Fibroblast of lung (primary cell): ENCODE results near the gene ITGBL1. TPM values are rescaled to one million over a fixed set of nuclear protein-coding genes. Genes with fewer than 3 reads are reported as not detected.

Experiments
- DNase-seq, 2 donors: peaks; one replicate each; pipeline versions ENCODE4 v3.0.0 to v3.0.0-alpha.2; 2010; ENCODE audit warnings: low read depth in 2 of 2
- H2AFZ ChIP-seq: 2 replicates; pipeline ENCODE4 v1.5.1; 2012; ENCODE audit warnings: low read length, control low read depth, inconsistent platforms
- H3K27ac ChIP-seq: 2 replicates; pipeline ENCODE4 v1.5.1; 2011; ENCODE audit warnings: low read length, control low read depth; ENCODE audit not compliant: insufficient read depth
- H3K27me3 ChIP-seq: 2 replicates; pipeline ENCODE4 v1.5.1; 2011; ENCODE audit warnings: mild to moderate bottlenecking, low read length; ENCODE audit not compliant: control insufficient read depth, insufficient read depth
- H3K36me3 ChIP-seq: 2 replicates; pipeline ENCODE4 v1.5.1; 2011; ENCODE audit warnings: low read length; ENCODE audit not compliant: control insufficient read depth, insufficient read depth
- H3K4me1 ChIP-seq: 2 replicates; pipeline ENCODE4 v1.5.1; 2011; ENCODE audit warnings: low read length; ENCODE audit not compliant: control insufficient read depth, insufficient read depth; ENCODE audit errors: extremely low read depth
- H3K4me2 ChIP-seq: 2 replicates; pipeline ENCODE4 v1.5.1; 2011; ENCODE audit warnings: low read length, control low read depth; ENCODE audit not compliant: insufficient read depth; ENCODE audit errors: extremely low read depth
- H3K4me3 ChIP-seq, 4 experiments: fragments of 200-600 bp in 1 of 4; sonication (generic) in 1 of 4; replicated peaks in 1 of 4; 2 replicates each; pipeline ENCODE4 v1.5.1; 2011 to 2016; ENCODE audit warnings: low read length in 4 of 4, low read depth in 3 of 4, mild to moderate bottlenecking in 3 of 4, control low read depth in 2 of 4, inconsistent platforms in 1 of 4, mixed read lengths in 1 of 4; ENCODE audit not compliant: insufficient read depth in 1 of 4; ENCODE audit errors: control extremely low read depth in 1 of 4
- H3K79me2 ChIP-seq: 2 replicates; pipeline ENCODE4 v1.5.1; 2012; ENCODE audit warnings: mild to moderate bottlenecking, low read length, inconsistent platforms; ENCODE audit not compliant: control insufficient read depth, insufficient read depth
- H3K9ac ChIP-seq: 2 replicates; pipeline ENCODE4 v1.5.1; 2011; ENCODE audit warnings: mild to moderate bottlenecking, low read length, control low read depth; ENCODE audit not compliant: insufficient read depth
- H3K9me3 ChIP-seq: 2 replicates; pipeline ENCODE4 v1.5.1; 2012; ENCODE audit warnings: low read depth, low read length; ENCODE audit not compliant: control insufficient read depth, insufficient read depth
- H4K20me1 ChIP-seq: 2 replicates; pipeline ENCODE4 v1.5.1; 2011; ENCODE audit warnings: low read length; ENCODE audit not compliant: control insufficient read depth, insufficient read depth; ENCODE audit errors: extremely low read depth
- EZH2 ChIP-seq: IDR thresholded peaks from 2 replicates; pipeline ENCODE4 v1.5.1; 2012; ENCODE audit warnings: low read length, control low read depth, mild to moderate bottlenecking; ENCODE audit errors: missing control alignments
- polyA plus RNA-seq, 2 donors: library from polyadenylated mRNA; depleted of rRNA in 1 of 2; stranded (reverse) in 1 of 2; unstranded in 1 of 2; fragments of >200 nt; gene quantifications; 2 replicates each; pipeline ENCODE4 v1.2.1, GENCODE V29; 2011 to 2012; ENCODE audit warnings: missing spikeins in 1 of 2
- total RNA-seq: library from RNA; depleted of rRNA; stranded (reverse); fragments of >200 nt; gene quantifications from 2 replicates; pipeline ENCODE4 v1.2.1, GENCODE V29; 2014
- TF ChIP-seq, protein P1 (sequence below), 2 donors: IDR thresholded peaks in 1 of 2; conservative IDR thresholded peaks in 1 of 2; 1 replicate in 1 of 2; 2 replicates in 1 of 2; pipeline ENCODE4 v1.5.1; 2011 to 2012; ENCODE audit warnings: low read length in 2 of 2, control low read depth in 1 of 2, inconsistent platforms in 1 of 2, low read depth in 1 of 2, mild to moderate bottlenecking in 1 of 2

ITGBL1 gene
- total and polyA plus RNA-seq, 2 donors (not counting 1 experiment from before 2014, with no cell fraction given): 45.1 to 87.4 TPM

DNA sequence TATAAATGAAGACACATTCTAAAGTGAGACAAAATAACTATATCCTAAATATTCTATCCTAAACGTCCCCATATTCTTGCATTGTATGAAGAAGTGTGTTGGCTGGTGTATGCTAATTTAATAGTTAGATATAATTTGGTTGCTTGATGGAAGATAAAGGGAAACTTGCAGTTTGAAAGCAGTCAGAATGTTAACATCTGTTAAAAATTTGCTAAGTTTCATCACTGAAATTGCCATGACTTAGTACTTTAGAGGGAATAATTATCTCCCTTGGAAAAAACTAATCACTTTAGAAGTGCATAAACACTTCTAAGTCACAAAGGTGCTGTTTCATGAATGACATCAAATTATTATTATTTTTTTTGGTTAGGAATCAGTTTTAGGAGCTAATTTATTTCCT, 61.6 kb downstream of the ITGBL1 start:
- Histone ChIP-seq H4K20me1 (no peaks in the 10 kb centered on the region), H3K27ac (no peak overlapping the region), H3K4me3 (no peak overlapping the region), H3K9me3 (no peaks in the 10 kb centered on the region), H3K79me2 (peaks cover 4% of the 10 kb centered on the region), H2AFZ (no peak overlapping the region), H3K27me3 (no peaks in the 10 kb centered on the region), H3K9ac (no peak overlapping the region), H3K4me1 (no peaks in the 10 kb centered on the region), H3K4me2 (no peak overlapping the region), H3K36me3 (no peaks in the 10 kb centered on the region)
- no peak for TF ChIP-seq EZH2
- TF ChIP-seq, protein P1, sequence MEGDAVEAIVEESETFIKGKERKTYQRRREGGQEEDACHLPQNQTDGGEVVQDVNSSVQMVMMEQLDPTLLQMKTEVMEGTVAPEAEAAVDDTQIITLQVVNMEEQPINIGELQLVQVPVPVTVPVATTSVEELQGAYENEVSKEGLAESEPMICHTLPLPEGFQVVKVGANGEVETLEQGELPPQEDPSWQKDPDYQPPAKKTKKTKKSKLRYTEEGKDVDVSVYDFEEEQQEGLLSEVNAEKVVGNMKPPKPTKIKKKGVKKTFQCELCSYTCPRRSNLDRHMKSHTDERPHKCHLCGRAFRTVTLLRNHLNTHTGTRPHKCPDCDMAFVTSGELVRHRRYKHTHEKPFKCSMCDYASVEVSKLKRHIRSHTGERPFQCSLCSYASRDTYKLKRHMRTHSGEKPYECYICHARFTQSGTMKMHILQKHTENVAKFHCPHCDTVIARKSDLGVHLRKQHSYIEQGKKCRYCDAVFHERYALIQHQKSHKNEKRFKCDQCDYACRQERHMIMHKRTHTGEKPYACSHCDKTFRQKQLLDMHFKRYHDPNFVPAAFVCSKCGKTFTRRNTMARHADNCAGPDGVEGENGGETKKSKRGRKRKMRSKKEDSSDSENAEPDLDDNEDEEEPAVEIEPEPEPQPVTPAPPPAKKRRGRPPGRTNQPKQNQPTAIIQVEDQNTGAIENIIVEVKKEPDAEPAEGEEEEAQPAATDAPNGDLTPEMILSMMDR (conservative IDR thresholded peaks at IDR 0.05 in 1 of 2, IDR thresholded peaks at IDR 0.05 in 1 of 2; ENCODE audit: low read depth in 1 of 2, low read length in 2 of 2): no peak
- DNase-seq: no peak

GRCh38 chr13:101514695-101515275, 62.3 kb downstream of the ITGBL1 start:
- Histone ChIP-seq H4K20me1 (no peaks in the 10 kb centered on the region), H3K4me2 (no peak overlapping the region), H3K36me3 (no peaks in the 10 kb centered on the region), H3K27ac (no peak overlapping the region), H3K9ac (no peak overlapping the region), H3K4me1 (no peaks in the 10 kb centered on the region), H3K27me3 (no peaks in the 10 kb centered on the region), H3K4me3 (no peak overlapping the region), H2AFZ (no peak overlapping the region), H3K79me2 (peaks cover 4% of the 10 kb centered on the region), H3K9me3 (no peaks in the 10 kb centered on the region)
- peak; percentile 55 to 86 for DNase-seq
- TF ChIP-seq EZH2: no peak
- TF ChIP-seq, protein P1 (conservative IDR thresholded peaks at IDR 0.05 in 1 of 2, IDR thresholded peaks at IDR 0.05 in 1 of 2; ENCODE audit: low read depth in 1 of 2, low read length in 2 of 2): peak; percentile 67 to 74

GRCh38 chr13:101515504-101515903, 63.0 kb downstream of the ITGBL1 start:
- no peak overlapping the region for H3K27ac ChIP-seq
- peaks cover 4% of the 10 kb centered on the region for H3K79me2 ChIP-seq
- no peak overlapping the region for H3K9ac ChIP-seq

More at GRCh38 chr13:101515504-101515903, 63.0 kb downstream of the ITGBL1 start:
- Histone ChIP-seq H2AFZ (no peak overlapping the region), H3K27me3 (no peaks in the 10 kb centered on the region), H4K20me1 (no peaks in the 10 kb centered on the region), H3K36me3 (no peaks in the 10 kb centered on the region), H3K9me3 (no peaks in the 10 kb centered on the region), H3K4me1 (peaks cover 1% of the 10 kb centered on the region), H3K4me2 (no peak overlapping the region), H3K4me3 (no peak overlapping the region)
- no peak for DNase-seq
- TF ChIP-seq EZH2: no peak
- TF ChIP-seq, protein P1 (conservative IDR thresholded peaks at IDR 0.05 in 1 of 2, IDR thresholded peaks at IDR 0.05 in 1 of 2; ENCODE audit: low read depth in 1 of 2, low read length in 2 of 2): no peak
